GM03348 (cell line): ENCODE results near the gene DAB1.
"Not testable (repeated sequence)": the region's sequence is repeated elsewhere in the genome, so short reads cannot be mapped to it uniquely, and the experiment has no call there.

ENCODE experiments used
- DNase-seq: peaks from one replicate; pipeline ENCODE4 v3.0.0; 2012; ENCODE audit warnings: low spot score

The DAB1 gene

GRCh38 chr1:57272150-57272549 is 151.7 kb downstream of the DAB1 start:
- peak; percentile 32 for DNase-seq

- DNase-seq, result no peak
These were observed 152.7 kb downstream of the DAB1 start for GRCh38 chr1:57270927-57271698.

- no peak for DNase-seq
These were observed 154.1 kb downstream of the DAB1 start for GRCh38 chr1:57269630-57270225.

GRCh38 chr1:57265104-57265503 is 158.8 kb downstream of the DAB1 start:
- no peak for DNase-seq

- DNase-seq, result no peak
These were observed 161.4 kb downstream of the DAB1 start for GRCh38 chr1:57262472-57262871.

GRCh38 chr1:57258557-57259325 is 165.1 kb downstream of the DAB1 start:
- peak; percentile 53 for DNase-seq

- no peak for DNase-seq
These were observed 167.9 kb downstream of the DAB1 start for GRCh38 chr1:57255945-57256344.

GRCh38 chr1:57254022-57254421 is 169.8 kb downstream of the DAB1 start:
- peak; percentile 79 for DNase-seq

GRCh38 chr1:57252597-57253294 is 171.1 kb downstream of the DAB1 start:
- peak; percentile 37 for DNase-seq

GRCh38 chr1:57250021-57250420 is 173.8 kb downstream of the DAB1 start:
- no peak for DNase-seq

GRCh38 chr1:57249511-57249910 is 174.3 kb downstream of the DAB1 start:
- no peak for DNase-seq

- no peak for DNase-seq
These were observed 175.0 kb downstream of the DAB1 start for GRCh38 chr1:57248830-57249229.

GRCh38 chr1:57238233-57238781 is 185.6 kb downstream of the DAB1 start:
- no peak for DNase-seq

- no peak for DNase-seq
These were observed 187.9 kb downstream of the DAB1 start for GRCh38 chr1:57235730-57236510.

GRCh38 chr1:57234459-57234858 is 189.4 kb downstream of the DAB1 start:
- DNase-seq, result no peak

- no peak for DNase-seq
These were observed 191.4 kb downstream of the DAB1 start for GRCh38 chr1:57232500-57232899.

GRCh38 chr1:57229998-57230397 is 193.9 kb downstream of the DAB1 start:
- DNase-seq, result no peak

GRCh38 chr1:57229076-57229475 is 194.8 kb downstream of the DAB1 start:
- no peak for DNase-seq

GRCh38 chr1:57222801-57223200 is 201.1 kb downstream of the DAB1 start:
- no peak for DNase-seq

- peak; percentile 14 for DNase-seq
These were observed 201.6 kb downstream of the DAB1 start for GRCh38 chr1:57222307-57222706.

GRCh38 chr1:57220905-57221304 is 203.0 kb downstream of the DAB1 start:
- not testable (repeated sequence) for DNase-seq
